ENCODE measurements around the gene TCF4.

The TCF4 gene

GRCh38 chr18:55361492-55362250 is 226.3 kb downstream of the TCF4 start:
- DNase-seq (no peak), ATAC-seq (replicated peaks) (no peak)
- Mint-ChIP-seq H3K27ac (no peak overlapping the region), H3K27me3 (no peaks in the 10 kb centered on the region), H3K4me1 (ENCODE audit: low read depth in 2 of 2) (no peaks in the 10 kb centered on the region), H3K4me3 (no peak overlapping the region), H3K36me3 (ENCODE audit: insufficient read depth) (peaks cover 4% of the 10 kb centered on the region), H3K9me3 (peaks cover 7 to 10% of the 10 kb centered on the region in 2 donors)

GRCh38 chr18:55360061-55360460 is 227.9 kb downstream of the TCF4 start:
- Mint-ChIP-seq H3K4me1 (ENCODE audit: low read depth in 2 of 2) (no peaks in the 10 kb centered on the region), H3K9me3 (peaks cover 7 to 10% of the 10 kb centered on the region in 2 donors), H3K4me3 (no peak overlapping the region), H3K27ac (no peak overlapping the region), H3K36me3 (ENCODE audit: insufficient read depth) (no peaks in the 10 kb centered on the region), H3K27me3 (no peaks in the 10 kb centered on the region)
- DNase-seq (no peak), ATAC-seq (replicated peaks) (no peak)

- Mint-ChIP-seq H3K4me3 (no peak overlapping the region), H3K4me1 (ENCODE audit: low read depth in 2 of 2) (no peaks in the 10 kb centered on the region), H3K27ac (no peak overlapping the region), H3K9me3 (peaks cover 7% of the 10 kb centered on the region in 2 donors), H3K27me3 (no peaks in the 10 kb centered on the region), H3K36me3 (ENCODE audit: insufficient read depth) (no peaks in the 10 kb centered on the region)
- no peak for ATAC-seq (replicated peaks)
- no peak for DNase-seq
Observed at GRCh38 chr18:55356815-55357214, 231.2 kb downstream of the TCF4 start.

- ATAC-seq (replicated peaks) = no peak
- Mint-ChIP-seq H3K9me3 (peaks cover 0 to 1% of the 10 kb centered on the region in 2 donors), H3K27ac (no peak overlapping the region), H3K27me3 (no peaks in the 10 kb centered on the region), H3K36me3 (ENCODE audit: insufficient read depth) (no peaks in the 10 kb centered on the region), H3K4me1 (ENCODE audit: low read depth in 2 of 2) (no peaks in the 10 kb centered on the region), H3K4me3 (no peak overlapping the region)
- DNase-seq = no peak
Observed at GRCh38 chr18:55355223-55355622, 232.8 kb downstream of the TCF4 start.

GRCh38 chr18:55354795-55355194 is 233.2 kb downstream of the TCF4 start:
- Mint-ChIP-seq H3K4me3 (no peak overlapping the region), H3K27me3 (no peaks in the 10 kb centered on the region), H3K36me3 (ENCODE audit: insufficient read depth) (no peaks in the 10 kb centered on the region), H3K9me3 (peaks cover 0 to 1% of the 10 kb centered on the region in 2 donors), H3K27ac (no peak overlapping the region), H3K4me1 (ENCODE audit: low read depth in 2 of 2) (no peaks in the 10 kb centered on the region)
- DNase-seq = no peak
- ATAC-seq (replicated peaks) = no peak

- DNase-seq = no peak
Observed at GRCh38 chr18:55353806-55354205, 234.2 kb downstream of the TCF4 start.

GRCh38 chr18:55353391-55353790 is 234.6 kb downstream of the TCF4 start:
- Mint-ChIP-seq H3K27me3 (no peaks in the 10 kb centered on the region), H3K36me3 (ENCODE audit: insufficient read depth) (no peaks in the 10 kb centered on the region), H3K4me1 (ENCODE audit: low read depth in 2 of 2) (no peaks in the 10 kb centered on the region), H3K27ac (no peak overlapping the region), H3K4me3 (no peak overlapping the region), H3K9me3 (no peaks in the 10 kb centered on the region)
- DNase-seq = no peak
- ATAC-seq (replicated peaks) = no peak

More at GRCh38 chr18:55353806-55354205, 234.2 kb downstream of the TCF4 start:
- ATAC-seq (replicated peaks) = no peak
- H3K4me3 Mint-ChIP-seq = no peak overlapping the region
- H3K27me3 Mint-ChIP-seq = no peaks in the 10 kb centered on the region
- H3K9me3 Mint-ChIP-seq = no peaks in the 10 kb centered on the region
- no peak overlapping the region for H3K27ac Mint-ChIP-seq
- H3K4me1 Mint-ChIP-seq (ENCODE audit: low read depth in 2 of 2) = no peaks in the 10 kb centered on the region
- H3K36me3 Mint-ChIP-seq (ENCODE audit: insufficient read depth) = no peaks in the 10 kb centered on the region

- Mint-ChIP-seq H3K27me3 (no peaks in the 10 kb centered on the region), H3K36me3 (ENCODE audit: insufficient read depth) (no peaks in the 10 kb centered on the region), H3K4me3 (no peak overlapping the region), H3K27ac (no peak overlapping the region), H3K9me3 (no peaks in the 10 kb centered on the region), H3K4me1 (ENCODE audit: low read depth in 2 of 2) (peaks cover 0 to 2% of the 10 kb centered on the region in 2 donors)
- DNase-seq (no peak), ATAC-seq (replicated peaks) (no peak)
Observed at GRCh38 chr18:55351980-55352714, 235.8 kb downstream of the TCF4 start.

- H3K4me1 Mint-ChIP-seq (ENCODE audit: low read depth in 2 of 2) = peaks cover 0 to 2% of the 10 kb centered on the region in 2 donors
- DNase-seq (no peak), ATAC-seq (replicated peaks) (no peak)
- no peaks in the 10 kb centered on the region for H3K27me3 Mint-ChIP-seq
- H3K4me3 Mint-ChIP-seq = no peak overlapping the region
- H3K27ac Mint-ChIP-seq = no peak overlapping the region
- no peaks in the 10 kb centered on the region for H3K36me3 Mint-ChIP-seq (ENCODE audit: insufficient read depth)
- no peaks in the 10 kb centered on the region for H3K9me3 Mint-ChIP-seq
Observed at GRCh38 chr18:55351241-55351691, 236.7 kb downstream of the TCF4 start.

GRCh38 chr18:55349685-55350084 is 238.3 kb downstream of the TCF4 start:
- Mint-ChIP-seq H3K9me3 (no peaks in the 10 kb centered on the region), H3K4me1 (ENCODE audit: low read depth in 2 of 2) (peaks cover 0 to 2% of the 10 kb centered on the region in 2 donors), H3K27me3 (no peaks in the 10 kb centered on the region), H3K27ac (no peak overlapping the region), H3K36me3 (ENCODE audit: insufficient read depth) (no peaks in the 10 kb centered on the region), H3K4me3 (no peak overlapping the region)
- ATAC-seq (replicated peaks) (no peak), DNase-seq (no peak)

- ATAC-seq (replicated peaks) (no peak), DNase-seq (no peak)
- H3K4me3 Mint-ChIP-seq = no peak overlapping the region
Observed at GRCh38 chr18:55346961-55347740, 240.8 kb downstream of the TCF4 start.

GRCh38 chr18:55346387-55346786 is 241.6 kb downstream of the TCF4 start:
- Mint-ChIP-seq H3K27me3 (no peaks in the 10 kb centered on the region), H3K27ac (no peak overlapping the region), H3K4me1 (ENCODE audit: low read depth in 2 of 2) (peaks cover 0 to 2% of the 10 kb centered on the region in 2 donors), H3K4me3 (no peak overlapping the region), H3K9me3 (no peaks in the 10 kb centered on the region), H3K36me3 (ENCODE audit: insufficient read depth) (no peaks in the 10 kb centered on the region)
- DNase-seq = no peak
- ATAC-seq (replicated peaks) = no peak

More at GRCh38 chr18:55346961-55347740, 240.8 kb downstream of the TCF4 start:
- no peak overlapping the region for H3K27ac Mint-ChIP-seq
- H3K36me3 Mint-ChIP-seq (ENCODE audit: insufficient read depth) = no peaks in the 10 kb centered on the region
- no peaks in the 10 kb centered on the region for H3K9me3 Mint-ChIP-seq
- H3K4me1 Mint-ChIP-seq (ENCODE audit: low read depth in 2 of 2) = peaks cover 0 to 2% of the 10 kb centered on the region in 2 donors
- no peaks in the 10 kb centered on the region for H3K27me3 Mint-ChIP-seq

GRCh38 chr18:55345103-55345950 is 242.7 kb downstream of the TCF4 start:
- Mint-ChIP-seq H3K9me3 (no peaks in the 10 kb centered on the region), H3K4me1 (ENCODE audit: low read depth in 2 of 2) (peaks cover 0 to 2% of the 10 kb centered on the region in 2 donors), H3K4me3 (no peak overlapping the region), H3K27ac (no peak overlapping the region), H3K36me3 (ENCODE audit: insufficient read depth) (no peaks in the 10 kb centered on the region), H3K27me3 (no peaks in the 10 kb centered on the region)
- ATAC-seq (replicated peaks) = no peak
- DNase-seq = no peak
